GM12878 (cell line): ENCODE measurements around the gene INF2. TPM values are rescaled to one million over a fixed set of nuclear protein-coding genes. Genes with fewer than 3 reads are reported as not detected.

Source experiments
- ATAC-seq: fragments of 200-7000 bp; cut with Tn5 transposase; 3 replicates; pipeline ENCODE4 v1.9.1; 2020; ENCODE audit warnings: mild to moderate bottlenecking, moderate library complexity
- BruUV-seq: library from RNA; stranded (reverse); fragments of 400-500 nt; replicated peaks from 2 replicates; lab custom pipeline; 2021; lab: Mats Ljungman, UMichigan
- CTCF ChIA-PET: fragments of 300-600 bp; sonication (Branson Sonifier 250); formaldehyde crosslinking; extraction: SDS; loops from one replicate; lab custom pipeline; 2021; ENCODE audit warnings: inconsistent platforms; lab: Yijun Ruan, JAX
- POLR2A ChIA-PET: fragments of 350-600 bp; formaldehyde crosslinking; extraction: SDS; loops from one replicate; lab custom pipeline; 2021; ENCODE audit warnings: inconsistent platforms; lab: Charles Lee
- RAD21 ChIA-PET: fragments of 300-600 bp; sonication (Branson Sonifier 250); formaldehyde crosslinking; loops from one replicate; lab custom pipeline; 2023; ENCODE audit warnings: antibody characterized with exemption; ENCODE audit not compliant: unreplicated experiment; lab: Charles Lee
- SMC1A ChIA-PET: fragments of 300-600 bp; sonication (Branson Sonifier 250); formaldehyde crosslinking; loops from one replicate; lab custom pipeline; 2023; ENCODE audit not compliant: unreplicated experiment, uncharacterized antibody; lab: Charles Lee
- DNase-seq: peaks from one replicate; pipeline ENCODE4 v3.0.0-alpha.2; 2011; ENCODE audit warnings: low read depth, low spot score
- FAIRE-seq: peaks from 3 replicates; lab custom pipeline; 2011; peaks lifted over from hg19 to GRCh38; lab: Jason Lieb, UNC
- H2AFZ ChIP-seq: 2 replicates; pipeline ENCODE4 v1.6.0; 2011; ENCODE audit warnings: low read depth, low read length, control low read depth; ENCODE audit not compliant: control insufficient read depth
- H3K27ac ChIP-seq: 2 replicates; pipeline ENCODE4 v1.5.1; 2011; ENCODE audit warnings: control low read depth; ENCODE audit not compliant: control insufficient read depth, insufficient read depth
- H3K27me3 ChIP-seq, 2 experiments: replicated peaks in 1 of 2; 2 replicates each; pipeline versions ENCODE4 v1.6.0 to v1.6.1; 2011; ENCODE audit warnings: low read length in 1 of 2; ENCODE audit not compliant: control insufficient read depth in 2 of 2, insufficient read depth in 2 of 2
- H3K36me3 ChIP-seq, 2 experiments: 2 replicates each; pipeline ENCODE4 v1.5.1; 2011; ENCODE audit warnings: low read length in 1 of 2; ENCODE audit not compliant: control insufficient read depth in 2 of 2, insufficient read depth in 2 of 2
- H3K4me1 ChIP-seq: 2 replicates; pipeline ENCODE4 v1.6.1; 2011; ENCODE audit warnings: mild to moderate bottlenecking, low read length, moderate library complexity, mixed read lengths; ENCODE audit not compliant: control insufficient read depth, insufficient read depth
- H3K4me2 ChIP-seq: 2 replicates; pipeline ENCODE4 v1.6.0; 2011; ENCODE audit warnings: control low read depth; ENCODE audit not compliant: control insufficient read depth, insufficient read depth
- H3K4me3 ChIP-seq: fragments of 200-600 bp; sonication (generic); 2 replicates; pipeline ENCODE4 v1.5.1; 2016
- H3K79me2 ChIP-seq: 2 replicates; pipeline ENCODE4 v1.6.0; 2011; ENCODE audit warnings: low read length; ENCODE audit not compliant: control insufficient read depth, insufficient read depth
- H3K9ac ChIP-seq: 2 replicates; pipeline ENCODE4 v1.8.0; 2011; ENCODE audit warnings: low read length, control low read depth, mixed read lengths; ENCODE audit not compliant: control insufficient read depth, insufficient read depth
- H3K9me3 ChIP-seq: replicated peaks from 3 replicates; pipeline ENCODE4 v1.5.1; 2011; ENCODE audit warnings: mild to moderate bottlenecking, low read length; ENCODE audit not compliant: control insufficient read depth, insufficient read depth
- H4K20me1 ChIP-seq: 2 replicates; pipeline ENCODE4 v1.6.0; 2011; ENCODE audit not compliant: control insufficient read depth, insufficient read depth
- BHLHE40 ChIP-seq, 2 experiments: fragments of 450-650 bp in 1 of 2; IDR thresholded peaks; 2 replicates each; pipeline ENCODE4 v1.6.1; 2011 to 2017; ENCODE audit warnings: low read depth in 2 of 2, borderline replicate concordance in 1 of 2, improper control_type of control experiment in 1 of 2, low read length in 1 of 2, mild to moderate bottlenecking in 1 of 2
- CEBPB ChIP-seq, 2 experiments: fragments of 150-350 bp in 1 of 2; IDR thresholded peaks; 2 replicates each; pipeline ENCODE4 v1.6.1; 2012 to 2014; ENCODE audit warnings: low read depth in 2 of 2, low read length in 2 of 2, borderline replicate concordance in 1 of 2, inconsistent platforms in 1 of 2
- ETV6 ChIP-seq, 2 experiments: fragments of 450-650 bp in 1 of 2; IDR thresholded peaks in 1 of 2; conservative IDR thresholded peaks in 1 of 2; 2 replicates each; pipeline ENCODE4 v1.6.1; 2014; ENCODE audit warnings: antibody characterized with exemption in 1 of 2, borderline replicate concordance in 1 of 2, low read depth in 1 of 2, mild to moderate bottlenecking in 1 of 2, moderate library complexity in 1 of 2
- NR2F1 ChIP-seq: fragments of 450-650 bp; conservative IDR thresholded peaks from 2 replicates; pipeline ENCODE4 v1.6.1; 2017; ENCODE audit warnings: mild to moderate bottlenecking
- POLR2A ChIP-seq: IDR thresholded peaks from 2 replicates; pipeline ENCODE4 v1.6.1; 2011; ENCODE audit warnings: low read depth, mild to moderate bottlenecking, low read length
- POU2F2 ChIP-seq: IDR thresholded peaks from 3 replicates; pipeline ENCODE4 v1.6.1; 2011; ENCODE audit warnings: low read depth, mild to moderate bottlenecking, low read length, borderline replicate concordance
- SRF ChIP-seq, 2 experiments: IDR thresholded peaks; 2 replicates each; pipeline ENCODE4 v1.6.1; 2011; ENCODE audit warnings: low read depth in 2 of 2, low read length in 2 of 2, mild to moderate bottlenecking in 1 of 2, moderate library complexity in 1 of 2
- WGBS: methylation state at CpG from one replicate; pipeline ENCODE4 v1.1.6; 2016; ENCODE audit warnings: low lambda C conversion rate; ENCODE audit not compliant: insufficient replicate concordance, insufficient coverage; ENCODE audit errors: missing lambda C conversion rate; 5-methylcytosine and 5-hydroxymethylcytosine counted together
- in situ Hi-C: fragments of 300-500 bp; cut with MboI; formaldehyde crosslinking; loops from 9 replicates; pipeline ENCODE4 v1.14.3; 2018; ENCODE audit warnings: mixed read lengths
- intact Hi-C: fragments of 100-400 bp; cut with micrococcal nuclease; formaldehyde crosslinking; loops from one replicate; pipeline ENCODE4 v1.14.2; 2022; ENCODE audit not compliant: unreplicated experiment
- polyA plus RNA-seq, 11 experiments: library from polyadenylated mRNA; depleted of rRNA in 4 of 11; unstranded in 6 of 11; stranded (reverse) in 5 of 11; fragments of >200 nt; fragmentation: Nextera tagmentation in 4 of 11; fragmentation: Illumina TruSeq in 1 of 11; extraction: Ambion mirVana in 4 of 11; extraction: Trizol in 1 of 11; gene quantifications; 1 replicate in 1 of 11; 2 replicates in 10 of 11; pipeline versions ENCODE4 v1.2.1 to v1.2.3, GENCODE V29; 2011 to 2016; ENCODE audit warnings: inconsistent platforms in 2 of 11, missing spikeins in 2 of 11, low read depth in 1 of 11
- total RNA-seq, 4 experiments: library from RNA; depleted of rRNA in 3 of 4; stranded (reverse); fragments of >200 nt in 3 of 4; fragmentation: Illumina TruSeq in 1 of 4; extraction: Trizol in 1 of 4; gene quantifications; 2 replicates each; pipeline versions ENCODE4 v1.2.1 to v1.2.3, GENCODE V29; 2013 to 2021
- TF ChIP-seq, protein P1 (sequence below): fragments of 450-650 bp; formaldehyde crosslinking; IDR thresholded peaks from 2 replicates; pipeline ENCODE4 v1.4.0; 2022; ENCODE audit warnings: mild to moderate bottlenecking, moderate library complexity

Gene INF2
- total and polyA plus RNA-seq, 10 of the 15 experiments (the other 5 are each of a cell fraction or from before 2014, with no cell fraction given) = 0.72 to 43.2 (median 8.3) TPM

DNA sequence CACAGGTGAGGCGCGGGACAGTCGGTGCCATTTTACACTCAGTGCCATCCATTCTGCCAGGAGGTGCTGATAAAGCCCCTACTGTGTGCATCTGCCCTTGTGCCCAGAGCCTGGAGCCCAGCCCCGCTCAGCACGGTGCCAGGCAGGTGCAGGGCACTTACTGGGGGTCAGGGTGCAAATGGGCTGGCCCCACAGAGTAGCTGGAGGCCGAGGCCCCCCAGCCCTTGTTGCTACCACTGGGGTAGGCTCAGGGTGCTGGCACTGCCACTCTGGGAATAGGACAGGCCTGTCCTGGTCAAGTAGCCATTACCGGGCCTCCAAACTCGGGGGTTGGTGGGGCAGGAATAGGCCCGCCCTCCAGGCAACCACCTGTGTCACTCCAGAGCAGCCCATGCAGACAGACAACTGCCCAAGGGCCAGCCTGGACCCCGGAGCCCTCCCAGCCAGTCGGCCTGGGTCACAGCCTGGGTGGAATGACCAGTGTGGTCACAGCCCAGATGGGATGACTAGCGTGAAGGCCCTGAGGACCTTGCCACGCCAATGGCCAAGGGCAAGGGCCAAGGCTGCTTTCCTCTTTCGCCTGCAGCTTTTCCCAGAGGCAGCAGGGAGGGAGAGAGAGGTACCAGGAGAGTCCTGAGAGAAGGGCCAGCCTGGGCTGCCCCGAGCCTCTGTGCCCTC is 3.0 kb downstream of the INF2 start (continued):
- TF ChIP-seq ETV6 (conservative IDR thresholded peaks at IDR 0.05 in 1 of 2, IDR thresholded peaks at IDR 0.05 in 1 of 2; ENCODE audit: borderline replicate concordance in 1 of 2, low read depth in 1 of 2) = no peak

DNA sequence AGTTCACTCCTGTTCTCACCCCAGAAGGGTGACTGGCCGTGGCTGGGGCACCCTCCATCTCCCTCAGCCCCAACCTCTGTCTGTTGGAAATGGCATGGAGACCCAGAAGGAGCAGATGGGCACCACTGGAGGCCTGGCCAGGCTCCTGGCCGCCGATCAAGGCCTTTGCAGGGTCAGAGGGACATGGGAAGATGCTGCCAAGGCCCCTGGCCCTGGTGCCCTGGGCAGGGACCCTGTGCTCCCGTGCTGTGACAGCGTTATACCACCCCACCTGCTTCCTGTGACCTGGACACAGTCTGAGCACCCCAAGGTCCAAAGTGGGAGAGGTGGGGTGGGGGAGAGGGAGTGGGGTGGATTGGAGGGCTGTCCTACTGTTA is 3.5 kb downstream of the INF2 start:
- 0 out of 2 replicates have a peak overlapping the region, but pooled peaks have one; percentile 9 for H3K4me2 ChIP-seq
- FAIRE-seq = no peak
- TF ChIP-seq CEBPB (IDR thresholded peaks at IDR 0.05; ENCODE audit: borderline replicate concordance in 1 of 2, low read depth in 2 of 2, low read length in 2 of 2) (no peak), NR2F1 (no peak), BHLHE40 (IDR thresholded peaks at IDR 0.05; ENCODE audit: borderline replicate concordance in 1 of 2, low read depth in 2 of 2, low read length in 1 of 2) (no peak), POLR2A (no peak), ETV6 (conservative IDR thresholded peaks at IDR 0.05 in 1 of 2, IDR thresholded peaks at IDR 0.05 in 1 of 2; ENCODE audit: borderline replicate concordance in 1 of 2, low read depth in 1 of 2) (no peak), SRF (IDR thresholded peaks at IDR 0.05; ENCODE audit: low read depth in 2 of 2, low read length in 2 of 2) (no peak), POU2F2 (no peak)
- TF ChIP-seq, protein P1, sequence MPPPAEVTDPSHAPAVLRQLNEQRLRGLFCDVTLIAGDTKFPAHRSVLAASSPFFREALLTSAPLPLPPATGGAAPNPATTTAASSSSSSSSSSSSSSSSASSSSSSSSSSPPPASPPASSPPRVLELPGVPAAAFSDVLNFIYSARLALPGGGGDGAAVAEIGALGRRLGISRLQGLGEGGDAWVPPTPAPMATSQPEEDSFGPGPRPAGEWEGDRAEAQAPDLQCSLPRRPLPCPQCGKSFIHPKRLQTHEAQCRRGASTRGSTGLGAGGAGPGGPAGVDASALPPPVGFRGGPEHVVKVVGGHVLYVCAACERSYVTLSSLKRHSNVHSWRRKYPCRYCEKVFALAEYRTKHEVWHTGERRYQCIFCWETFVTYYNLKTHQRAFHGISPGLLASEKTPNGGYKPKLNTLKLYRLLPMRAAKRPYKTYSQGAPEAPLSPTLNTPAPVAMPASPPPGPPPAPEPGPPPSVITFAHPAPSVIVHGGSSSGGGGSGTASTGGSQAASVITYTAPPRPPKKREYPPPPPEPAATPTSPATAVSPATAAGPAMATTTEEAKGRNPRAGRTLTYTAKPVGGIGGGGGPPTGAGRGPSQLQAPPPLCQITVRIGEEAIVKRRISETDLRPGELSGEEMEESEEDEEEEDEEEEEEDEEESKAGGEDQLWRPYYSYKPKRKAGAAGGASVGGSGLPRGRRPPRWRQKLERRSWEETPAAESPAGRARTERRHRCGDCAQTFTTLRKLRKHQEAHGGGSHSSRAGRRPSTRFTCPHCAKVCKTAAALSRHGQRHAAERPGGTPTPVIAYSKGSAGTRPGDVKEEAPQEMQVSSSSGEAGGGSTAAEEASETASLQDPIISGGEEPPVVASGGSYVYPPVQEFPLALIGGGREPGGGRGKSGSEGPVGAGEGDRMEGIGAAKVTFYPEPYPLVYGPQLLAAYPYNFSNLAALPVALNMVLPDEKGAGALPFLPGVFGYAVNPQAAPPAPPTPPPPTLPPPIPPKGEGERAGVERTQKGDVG = no peak
- H2AFZ ChIP-seq = no peak overlapping the region
- H3K27me3 ChIP-seq = no peaks in the 10 kb centered on the region
- SMC1A ChIA-PET = no interaction called here
- WGBS = 97% methylated on average over 5 of the region's 5 CpGs
- H3K27ac ChIP-seq = no peak overlapping the region
- in situ Hi-C loops = no loop called here
- no peaks in the 10 kb centered on the region for H3K9me3 ChIP-seq
- CTCF ChIA-PET = no interaction called here
- POLR2A ChIA-PET = no interaction called here
- no peaks in the 10 kb centered on the region; the same call in 1 of the 2 replicates for H4K20me1 ChIP-seq
- BruUV-seq = no TSS peak
- peaks cover 27% of the 10 kb centered on the region for H3K4me1 ChIP-seq
- DNase-seq = no peak
- ATAC-seq = no peak
- H3K79me2 ChIP-seq = peaks cover 31% of the 10 kb centered on the region
- intact Hi-C loops = no loop called here
- H3K36me3 ChIP-seq = peaks cover 0 to 2% of the 10 kb centered on the region in 2 experiments; a peak in 2 of 4 replicates
- no peak overlapping the region for H3K9ac ChIP-seq
- H3K4me3 ChIP-seq = no peak overlapping the region
- RAD21 ChIA-PET = no interaction called here
